H9 (cell line): Measurements from ENCODE around the gene RANBP17. TPM values are rescaled to one million over a fixed set of nuclear protein-coding genes. Genes with fewer than 3 reads are reported as not detected.

Experiments
- DNase-seq: peaks from one replicate; pipeline ENCODE4 v3.0.0-alpha.2; 2017
- H2AFZ ChIP-seq: one replicate; pipeline ENCODE4 v1.6.1; 2013; ENCODE audit warnings: mild to moderate bottlenecking, low read length, control low read depth, moderate library complexity
- H2AK5ac ChIP-seq: 2 replicates; pipeline ENCODE4 v1.6.1; 2013; ENCODE audit warnings: low read length, control low read depth, mixed read lengths; ENCODE audit not compliant: insufficient read length
- H2BK120ac ChIP-seq: one replicate; pipeline ENCODE4 v1.6.1; 2013; ENCODE audit warnings: low read depth, mild to moderate bottlenecking, low read length, control low read depth, inconsistent platforms; ENCODE audit not compliant: poor library complexity, severe bottlenecking
- H2BK12ac ChIP-seq: 2 replicates; pipeline ENCODE4 v1.6.1; 2013; ENCODE audit warnings: low read length, control low read depth, mixed read lengths, low read depth; ENCODE audit not compliant: insufficient read length
- H2BK15ac ChIP-seq: 2 replicates; pipeline ENCODE4 v1.6.1; 2013; ENCODE audit warnings: low read depth, low read length, control low read depth
- H2BK20ac ChIP-seq: one replicate; pipeline ENCODE4 v1.6.1; 2013; ENCODE audit warnings: low read depth, mild to moderate bottlenecking, low read length, control low read depth, inconsistent platforms; ENCODE audit not compliant: poor library complexity, severe bottlenecking
- H2BK5ac ChIP-seq: 2 replicates; pipeline ENCODE4 v1.6.1; 2013; ENCODE audit warnings: low read length, control low read depth, mixed read lengths; ENCODE audit not compliant: insufficient read length
- H3K14ac ChIP-seq: 2 replicates; pipeline ENCODE4 v1.6.1; 2013; ENCODE audit warnings: low read length, control low read depth; ENCODE audit not compliant: insufficient read depth
- H3K18ac ChIP-seq: 2 replicates; pipeline ENCODE4 v1.6.1; 2013; ENCODE audit warnings: low read depth, mild to moderate bottlenecking, mixed read lengths, low read length, control low read depth; ENCODE audit not compliant: insufficient read length
- H3K23ac ChIP-seq: 2 replicates; pipeline ENCODE4 v1.6.1; 2013; ENCODE audit warnings: low read length, control low read depth, mixed read lengths, low read depth; ENCODE audit not compliant: insufficient read length
- H3K23me2 ChIP-seq: 2 replicates; pipeline ENCODE4 v1.6.1; 2013; ENCODE audit warnings: low read depth, mild to moderate bottlenecking, mixed read lengths, low read length, control low read depth; ENCODE audit not compliant: insufficient read length, poor library complexity, severe bottlenecking
- H3K27ac ChIP-seq: 2 replicates; pipeline ENCODE4 v1.5.1; 2013; ENCODE audit warnings: low read length, control low read depth, mixed read lengths, low read depth; ENCODE audit not compliant: insufficient read length
- H3K27me3 ChIP-seq: 2 replicates; pipeline ENCODE4 v1.6.1; 2013; ENCODE audit warnings: low read length, control low read depth, inconsistent platforms; ENCODE audit not compliant: insufficient read depth
- H3K4ac ChIP-seq: 2 replicates; pipeline ENCODE4 v1.6.1; 2013; ENCODE audit warnings: low read depth, mild to moderate bottlenecking, control low read depth, inconsistent platforms, low read length, moderate library complexity
- H3K4me1 ChIP-seq: 2 replicates; pipeline ENCODE4 v1.6.1; 2013; ENCODE audit warnings: low read length, control low read depth, inconsistent platforms; ENCODE audit not compliant: insufficient read depth
- H3K4me2 ChIP-seq: 2 replicates; pipeline ENCODE4 v1.6.1; 2013; ENCODE audit warnings: low read length, control low read depth, mixed read lengths; ENCODE audit not compliant: insufficient read length, insufficient read depth
- H3K56ac ChIP-seq: 2 replicates; pipeline ENCODE4 v1.6.1; 2013; ENCODE audit warnings: low read depth, mild to moderate bottlenecking, mixed read lengths, low read length, control low read depth; ENCODE audit not compliant: insufficient read length
- H3K79me1 ChIP-seq: 2 replicates; pipeline ENCODE4 v1.6.1; 2013; ENCODE audit warnings: low read depth, mild to moderate bottlenecking, moderate library complexity, low read length, control low read depth, inconsistent platforms; ENCODE audit not compliant: insufficient read depth, poor library complexity, severe bottlenecking
- H3K79me2 ChIP-seq: 2 replicates; pipeline ENCODE4 v1.6.1; 2013; ENCODE audit warnings: low read length, control low read depth, inconsistent platforms; ENCODE audit not compliant: insufficient read depth
- H3K9ac ChIP-seq: 2 replicates; pipeline ENCODE4 v1.6.1; 2013; ENCODE audit warnings: low read length, control low read depth, mixed read lengths; ENCODE audit not compliant: insufficient read length; ENCODE audit errors: extremely low read depth
- H3K9me3 ChIP-seq: one replicate; pipeline ENCODE4 v1.6.1; 2013; ENCODE audit warnings: low read depth, low read length, inconsistent platforms; ENCODE audit not compliant: control insufficient read depth
- H3T11ph ChIP-seq: one replicate; pipeline ENCODE4 v1.6.1; 2013; ENCODE audit warnings: mild to moderate bottlenecking, low read length, control low read depth, inconsistent platforms
- H4K20me1 ChIP-seq: one replicate; pipeline ENCODE4 v1.6.1; 2013; ENCODE audit not compliant: control insufficient read depth, insufficient read length, insufficient read depth
- H4K5ac ChIP-seq: 2 replicates; pipeline ENCODE4 v1.6.1; 2013; ENCODE audit warnings: low read depth, mild to moderate bottlenecking, mixed read lengths, low read length, control low read depth; ENCODE audit not compliant: insufficient read length
- H4K8ac ChIP-seq: replicated peaks from 2 replicates; pipeline ENCODE4 v1.6.1; 2013; ENCODE audit warnings: low read length, control low read depth, mixed read lengths, low read depth; ENCODE audit not compliant: insufficient read length
- H4K91ac ChIP-seq: 2 replicates; pipeline ENCODE4 v1.6.1; 2013; ENCODE audit warnings: low read depth, mild to moderate bottlenecking, moderate library complexity, mixed read lengths, low read length, control low read depth; ENCODE audit not compliant: insufficient read length
- H3K27ac Mint-ChIP-seq, 3 experiments: 2 replicates in 2 of 3; 3 replicates in 1 of 3; pipeline ENCODE4 v1.8.0; 2020 to 2021; ENCODE audit warnings: mixed read lengths in 3 of 3, mild to moderate bottlenecking in 1 of 3, moderate library complexity in 1 of 3
- H3K27me3 Mint-ChIP-seq: 2 replicates; pipeline ENCODE4 v1.8.0; 2021; ENCODE audit warnings: low read depth, mild to moderate bottlenecking, moderate library complexity, mixed read lengths
- H3K36me3 Mint-ChIP-seq, 3 experiments: 2 replicates in 2 of 3; 3 replicates in 1 of 3; pipeline ENCODE4 v1.8.0; 2020 to 2021; ENCODE audit warnings: low read depth in 3 of 3, mixed read lengths in 3 of 3; ENCODE audit not compliant: insufficient read depth in 1 of 3
- H3K4me1 Mint-ChIP-seq, 2 experiments: 2 replicates each; pipeline ENCODE4 v1.8.0; 2020; ENCODE audit warnings: mixed read lengths in 2 of 2
- H3K4me3 Mint-ChIP-seq, 2 experiments: 2 replicates in 1 of 2; 3 replicates in 1 of 2; pipeline ENCODE4 v1.8.0; 2020 to 2021; ENCODE audit warnings: mild to moderate bottlenecking in 2 of 2, mixed read lengths in 2 of 2, moderate library complexity in 1 of 2
- H3K9me3 Mint-ChIP-seq, 2 experiments: 2 replicates in 1 of 2; 3 replicates in 1 of 2; pipeline ENCODE4 v1.8.0; 2020; ENCODE audit warnings: mild to moderate bottlenecking in 2 of 2, mixed read lengths in 2 of 2, moderate library complexity in 1 of 2
- CTCF ChIP-seq: fragments of 200-600 bp; sonication (generic); conservative IDR thresholded peaks from 3 replicates; pipeline ENCODE4 v1.8.0; 2021; ENCODE audit warnings: antibody characterized with exemption, mild to moderate bottlenecking
- WGBS: extraction: QIAGEN DNeasy Blood & Tissue Kit; methylation state at CpG from one replicate; pipeline ENCODE4 v1.1.7; 2013; ENCODE audit warnings: missing lambda C conversion rate, low lambda C conversion rate, mixed read lengths; ENCODE audit not compliant: insufficient read length; ENCODE audit errors: extremely low coverage; 5-methylcytosine and 5-hydroxymethylcytosine counted together
- total RNA-seq: library from RNA; stranded (reverse); gene quantifications from 2 replicates; pipeline ENCODE4 v1.2.1, GENCODE V29; 2021

Gene RANBP17
- total RNA-seq, 1 experiment from 2014 or later, result 16.5 TPM

GRCh38 chr5:171010086-171010485 is 148.3 kb downstream of the RANBP17 start:
- Histone ChIP-seq H3K79me1 (no peaks in the 10 kb centered on the region), H2BK120ac (no peak overlapping the region), H4K8ac (no peak overlapping the region), H3K14ac (no peak overlapping the region), H2BK20ac (no peak overlapping the region), H3K79me2 (no peaks in the 10 kb centered on the region), H3K9ac (no peak overlapping the region), H3K27me3 (no peaks in the 10 kb centered on the region), H2BK15ac (no peak overlapping the region), H3K23me2 (no peaks in the 10 kb centered on the region), H2BK5ac (no peak overlapping the region), H3K4me1 (no peaks in the 10 kb centered on the region), H3K56ac (no peak overlapping the region), H4K5ac (no peak overlapping the region), H3K23ac (no peak overlapping the region), H2AFZ (no peak overlapping the region), H3T11ph (no peak overlapping the region), H4K91ac (no peak overlapping the region), H2BK12ac (no peak overlapping the region), H3K27ac (no peak overlapping the region), H2AK5ac (no peak overlapping the region), H3K4ac (no peak overlapping the region), H3K18ac (no peak overlapping the region), H4K20me1 (no peaks in the 10 kb centered on the region), H3K4me2 (no peak overlapping the region), H3K9me3 (no peaks in the 10 kb centered on the region)
- Mint-ChIP-seq H3K27me3 (no peaks in the 10 kb centered on the region; the same call in 1 of the 2 replicates), H3K36me3 (peaks cover 18 to 20% (median 20%) of the 10 kb centered on the region in 3 experiments), H3K27ac (no peak overlapping the region), H3K9me3 (peaks cover 23 to 24% of the 10 kb centered on the region in 2 experiments), H3K4me3 (no peak overlapping the region), H3K4me1 (no peaks in the 10 kb centered on the region)
- WGBS, result no CpG with 5 or more reads among the region's 3 CpGs
- DNase-seq, result no peak
- no peak for TF ChIP-seq CTCF
